Hepatic stellate cell (primary cell): ENCODE measurements around the gene HID1.
A peak's percentile ranks its signal among the peaks of the same experiment; 100 is the strongest.

Source experiments
- DNase-seq: peaks from one replicate; pipeline ENCODE4 v3.0.0; 2011; ENCODE audit warnings: low spot score

HID1 gene

DNA sequence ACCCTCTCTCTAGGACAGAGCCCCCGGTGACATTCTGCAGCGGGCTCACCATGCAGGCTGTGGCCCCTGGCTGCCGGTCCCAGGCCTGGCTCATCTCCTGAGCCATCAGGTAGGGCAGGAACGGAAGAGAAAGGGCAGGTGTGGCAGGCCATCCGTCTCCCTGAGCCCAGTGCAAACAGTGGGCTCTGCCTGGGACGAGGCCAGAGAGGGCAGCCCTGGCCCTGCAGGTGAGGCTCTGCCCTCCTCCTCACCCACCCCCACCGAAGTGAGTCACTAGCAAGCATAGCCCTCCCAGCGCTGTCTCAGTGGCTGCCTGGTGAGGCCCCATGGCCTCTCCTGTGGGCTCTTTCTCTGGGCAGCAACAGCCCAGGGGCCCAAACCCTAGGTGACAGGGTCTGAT lies 22.4 kb downstream of the HID1 start:
- no peak for DNase-seq

- DNase-seq: no peak
These were observed 23.0 kb downstream of the HID1 start for GRCh38 chr17:74949455-74950115.

GRCh38 chr17:74947041-74947754 lies 25.4 kb downstream of the HID1 start:
- no peak for DNase-seq

DNA sequence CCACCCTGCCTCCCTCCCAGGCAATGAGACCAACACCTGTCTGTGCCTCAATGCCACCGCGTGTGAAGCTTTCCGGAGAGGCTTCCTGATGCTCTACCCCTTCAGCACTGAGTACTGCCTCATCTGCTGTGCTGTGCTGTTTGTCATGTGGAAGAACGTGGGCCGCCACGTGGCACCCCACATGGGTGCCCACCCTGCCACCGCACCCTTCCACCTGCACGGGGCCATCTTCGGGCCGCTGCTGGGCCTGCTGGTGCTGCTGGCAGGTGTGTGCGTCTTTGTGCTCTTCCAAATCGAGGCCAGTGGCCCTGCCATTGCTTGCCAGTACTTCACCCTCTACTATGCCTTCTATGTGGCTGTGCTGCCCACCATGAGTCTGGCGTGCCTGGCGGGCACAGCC lies 25.9 kb downstream of the HID1 start:
- DNase-seq: no peak

DNA sequence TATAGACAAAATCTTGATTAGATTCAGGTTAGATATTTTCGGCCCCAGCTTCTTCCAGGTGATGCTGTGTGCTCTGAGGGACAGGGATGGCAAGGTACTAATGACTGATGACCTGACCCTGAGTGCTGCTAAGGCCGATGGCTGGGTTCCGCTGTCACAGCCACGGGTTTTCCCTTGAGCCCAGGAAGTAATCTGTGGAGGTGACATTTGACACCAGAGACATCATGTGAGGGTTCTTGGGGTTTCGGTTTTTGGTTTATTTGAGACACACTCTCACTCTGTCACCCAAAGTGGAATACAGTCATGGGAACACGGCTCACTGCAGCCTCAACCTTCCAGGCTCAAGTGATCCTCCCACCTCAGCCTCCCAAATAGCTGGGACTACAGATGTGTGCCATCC lies 27.0 kb downstream of the HID1 start:
- DNase-seq: no peak

- no peak for DNase-seq
These were observed 28.6 kb downstream of the HID1 start for GRCh38 chr17:74943808-74944522.

GRCh38 chr17:74941128-74941725 lies 31.3 kb downstream of the HID1 start:
- DNase-seq: no peak

- DNase-seq: no peak
These were observed 33.0 kb downstream of the HID1 start for GRCh38 chr17:74939534-74939933.

DNA sequence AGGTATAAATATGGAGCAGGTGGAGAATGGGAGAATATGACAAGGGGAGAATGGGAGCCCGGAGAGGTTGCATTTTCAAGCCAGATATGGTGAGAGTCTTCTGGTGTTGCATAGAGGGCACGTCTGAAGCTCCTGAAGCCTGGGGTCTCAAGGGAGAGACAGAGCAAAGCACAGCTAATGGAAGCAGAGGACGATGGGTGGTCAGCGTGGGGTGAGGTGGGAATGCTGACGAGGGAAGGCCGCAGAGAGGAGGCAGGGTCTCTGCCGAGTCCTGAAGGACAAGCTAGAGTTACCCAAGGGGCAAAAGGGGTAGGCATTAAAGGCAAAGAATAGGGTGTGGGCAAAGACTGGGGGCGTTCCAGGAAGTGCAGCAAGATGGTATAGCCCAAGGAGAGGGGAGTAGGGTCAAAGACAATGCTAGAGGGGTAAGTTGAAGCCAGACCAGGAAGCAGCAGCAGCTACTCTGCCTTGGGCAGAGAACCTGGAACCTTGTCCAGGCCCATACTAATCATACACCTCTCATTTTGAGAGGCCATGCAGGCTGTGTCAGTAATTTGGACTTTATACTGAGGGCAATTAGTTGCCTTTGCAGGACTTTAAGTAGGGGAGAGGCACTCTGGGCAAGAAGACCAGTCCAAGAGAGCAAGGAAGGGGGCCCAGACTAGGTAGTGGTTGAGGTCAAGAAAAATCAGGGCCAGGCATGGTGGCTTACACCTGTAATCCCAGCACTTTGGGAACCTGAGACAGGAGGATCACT lies 34.2 kb downstream of the HID1 start:
- no peak for DNase-seq

DNA sequence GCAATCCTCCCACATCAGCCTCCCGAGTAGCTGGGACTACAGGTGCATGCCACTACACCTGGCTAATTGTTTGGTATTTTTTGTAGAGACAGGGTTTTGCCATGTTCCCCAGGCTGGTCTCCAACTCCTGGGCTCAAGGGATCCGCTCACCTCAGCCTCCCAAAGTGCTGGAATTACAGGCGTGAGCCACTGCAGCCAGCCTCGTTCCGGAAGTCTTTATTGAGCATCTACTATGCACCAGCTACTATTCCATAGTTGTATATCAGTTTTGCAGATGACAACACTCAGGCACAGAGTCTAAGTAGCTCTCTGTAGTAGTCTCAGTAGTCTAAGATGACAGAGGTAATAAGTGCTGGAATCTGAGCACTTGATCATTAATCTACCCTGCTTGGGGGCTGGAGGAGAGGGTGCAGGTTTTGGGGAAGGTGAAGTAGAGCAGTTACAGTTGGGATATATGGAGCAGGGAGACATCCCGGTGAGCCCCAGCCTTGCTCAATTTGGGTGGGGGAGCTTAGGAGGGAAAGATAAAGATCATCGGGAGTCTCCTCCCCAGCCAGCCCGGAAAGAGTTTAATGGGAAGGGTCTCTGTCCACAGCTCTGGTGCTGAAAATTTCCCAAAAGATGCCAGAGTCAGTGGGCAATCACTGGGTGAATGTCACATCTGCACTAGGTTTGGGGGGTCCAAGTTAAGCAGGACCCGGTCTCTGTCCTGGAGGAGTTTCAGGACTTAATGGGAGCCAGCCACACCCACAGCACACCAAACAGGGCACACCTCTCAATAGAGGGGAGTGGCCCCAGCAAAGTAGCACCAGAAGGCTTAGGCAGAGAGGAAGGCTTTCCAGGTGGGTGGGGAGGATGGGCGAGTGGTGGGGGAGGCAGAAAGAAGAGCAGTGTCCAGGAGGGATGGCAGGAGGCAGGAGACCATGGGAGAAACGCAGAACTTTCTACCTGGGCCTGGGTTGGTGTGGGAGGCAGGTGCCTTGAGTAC lies 35.2 kb downstream of the HID1 start:
- DNase-seq: no peak

GRCh38 chr17:74936470-74936799 lies 36.1 kb downstream of the HID1 start:
- DNase-seq: no peak

DNA sequence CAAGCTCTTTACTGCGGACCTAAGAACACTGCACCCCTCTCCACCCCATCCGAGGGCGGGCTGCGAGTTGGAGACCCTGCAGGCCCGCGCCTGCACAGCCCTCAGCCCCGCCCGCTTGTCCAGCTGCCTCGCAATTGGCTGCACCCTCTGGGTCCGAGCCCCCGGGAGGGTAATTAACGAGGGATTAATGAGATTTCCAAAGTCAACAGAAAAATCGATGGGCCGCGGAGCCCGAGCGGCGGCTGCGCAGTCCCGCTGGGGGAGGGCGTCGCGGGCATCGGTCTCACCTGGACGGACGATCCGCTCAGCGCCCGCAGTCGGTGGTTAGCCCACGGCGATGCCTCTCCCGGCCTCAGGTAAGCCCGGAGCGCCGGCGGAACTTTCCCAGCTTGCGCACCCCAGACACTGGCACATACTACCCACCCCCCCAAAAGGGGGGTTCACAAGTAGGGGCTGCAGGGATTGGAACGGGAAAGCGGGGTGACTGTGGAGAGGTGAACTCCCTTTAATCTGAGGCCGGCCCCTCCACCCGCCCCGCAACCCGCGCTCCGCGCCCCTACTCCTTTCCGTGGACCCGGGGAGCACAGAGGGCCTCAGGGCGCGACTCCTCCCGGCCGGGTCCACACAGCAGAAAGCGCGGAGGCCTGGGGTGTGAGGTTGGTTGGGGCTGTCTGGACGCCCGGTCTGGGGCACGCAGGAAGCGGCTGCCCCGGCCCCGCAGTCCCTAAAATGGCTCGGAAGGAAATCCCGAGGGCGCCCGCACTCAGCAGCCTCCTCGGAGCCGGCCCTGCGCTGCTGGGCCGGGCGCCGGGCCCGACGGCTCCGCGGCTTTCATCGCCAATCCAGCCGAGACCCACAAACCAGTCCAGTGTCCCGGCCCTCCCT lies 36.7 kb downstream of the HID1 start, which contains the start of gene OTOP3:
OTOP3 (plus strand) TSS at position 314 of the 885 bp plus-strand sequence; CDS start at position 338, 24 bp downstream.
- DNase-seq: no peak

DNA sequence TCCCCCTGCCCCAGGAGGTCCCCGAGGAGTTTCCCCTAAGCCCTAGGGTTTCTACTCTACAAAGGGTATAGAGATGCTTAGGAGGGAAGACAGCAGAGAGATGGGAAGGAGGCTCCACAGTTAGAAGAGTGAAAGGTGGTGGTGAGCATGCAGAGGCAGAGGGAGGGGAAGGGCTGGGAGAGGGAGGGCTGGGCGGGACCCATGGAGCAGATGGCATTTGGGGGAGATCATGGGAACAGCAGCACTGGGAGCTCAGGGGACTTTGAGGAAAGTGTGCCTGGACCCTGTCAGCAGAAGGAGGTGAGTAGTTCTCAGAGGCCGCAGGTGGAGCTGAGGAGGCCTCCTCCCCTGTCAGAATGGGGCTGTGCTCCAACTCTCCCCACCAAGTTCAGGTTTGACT lies 37.5 kb downstream of the HID1 start:
- no peak for DNase-seq

- DNase-seq: no peak
These were observed 42.0 kb downstream of the HID1 start for GRCh38 chr17:74930535-74931036.

GRCh38 chr17:74928786-74929185 lies 43.8 kb downstream of the HID1 start:
- no peak for DNase-seq

DNA sequence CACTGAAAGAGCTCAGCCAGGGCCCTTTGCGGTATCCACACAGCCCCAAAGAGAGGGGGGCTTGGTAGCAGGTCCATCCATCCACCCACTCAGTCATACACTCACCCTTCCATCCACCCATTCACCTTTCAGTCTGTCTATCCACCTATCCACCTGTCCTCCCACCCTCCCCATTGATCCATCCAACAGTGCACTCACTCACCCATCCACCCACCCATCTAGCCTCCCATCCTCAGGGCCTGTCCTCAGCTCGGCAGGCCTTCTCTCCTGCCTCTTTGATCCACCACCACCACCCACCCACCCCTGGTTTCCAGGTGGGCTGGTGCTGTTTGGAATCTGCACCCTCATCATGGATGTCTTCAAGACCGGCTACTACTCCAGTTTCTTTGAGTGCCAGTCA lies 47.3 kb downstream of the HID1 start:
- DNase-seq: no peak

- DNase-seq: no peak
These were observed 48.2 kb downstream of the HID1 start, which contains the start of gene OTOP2 for GRCh38 chr17:74924250-74924948. Gene OTOP2 (plus strand): TSS chr17:74924273. CDS start chr17:74924633, 360 bp downstream.

GRCh38 chr17:74923538-74924249 lies 48.9 kb downstream of the HID1 start:
- DNase-seq: peak; percentile 80
